Measurements from ENCODE around the gene PIERCE2.
"Not testable (repeated sequence)": the region's sequence is repeated elsewhere in the genome, so short reads cannot be mapped to it uniquely, and the experiment has no call there.

The PIERCE2 gene

GRCh38 chr15:55422089-55422488 lies 13.8 kb downstream of the PIERCE2 start:
- no peaks in the 10 kb centered on the region for H3K9me3 ChIP-seq (ENCODE audit: control insufficient read depth, low read length)
- no peak overlapping the region for H3K4me3 ChIP-seq (ENCODE audit: extremely low read depth, insufficient read depth, low read length, poor library complexity, severe bottlenecking)
- no peaks in the 10 kb centered on the region for H3K4me1 ChIP-seq (ENCODE audit: control insufficient read depth, insufficient read depth, low read length, poor library complexity, severe bottlenecking)
- 0% methylated on average over 1 of the region's 1 CpG for WGBS, 2 experiments (ENCODE audit: insufficient coverage in 2 of 2)
- no peak overlapping the region for H3K27ac ChIP-seq (ENCODE audit: low read depth, low read length, severe bottlenecking)
- no peaks in the 10 kb centered on the region for H3K36me3 ChIP-seq (ENCODE audit: control insufficient read depth, insufficient read depth, low read length)

- H3K36me3 ChIP-seq (ENCODE audit: control insufficient read depth, insufficient read depth, low read length): no peaks in the 10 kb centered on the region
- H3K27ac ChIP-seq (ENCODE audit: low read depth, low read length, severe bottlenecking): no peak overlapping the region
- H3K9me3 ChIP-seq (ENCODE audit: control insufficient read depth, low read length): no peaks in the 10 kb centered on the region
- H3K4me3 ChIP-seq (ENCODE audit: extremely low read depth, insufficient read depth, low read length, poor library complexity, severe bottlenecking): no peak overlapping the region
- WGBS, 2 experiments (ENCODE audit: insufficient coverage in 2 of 2): 17% methylated on average over 2 of the region's 6 CpGs; no CpG with 5 or more reads in 1 of the 2 experiments
- H3K4me1 ChIP-seq (ENCODE audit: control insufficient read depth, insufficient read depth, low read length, poor library complexity, severe bottlenecking): no peaks in the 10 kb centered on the region
Measured at GRCh38 chr15:55434989-55435825, 26.9 kb downstream of the PIERCE2 start.

DNA sequence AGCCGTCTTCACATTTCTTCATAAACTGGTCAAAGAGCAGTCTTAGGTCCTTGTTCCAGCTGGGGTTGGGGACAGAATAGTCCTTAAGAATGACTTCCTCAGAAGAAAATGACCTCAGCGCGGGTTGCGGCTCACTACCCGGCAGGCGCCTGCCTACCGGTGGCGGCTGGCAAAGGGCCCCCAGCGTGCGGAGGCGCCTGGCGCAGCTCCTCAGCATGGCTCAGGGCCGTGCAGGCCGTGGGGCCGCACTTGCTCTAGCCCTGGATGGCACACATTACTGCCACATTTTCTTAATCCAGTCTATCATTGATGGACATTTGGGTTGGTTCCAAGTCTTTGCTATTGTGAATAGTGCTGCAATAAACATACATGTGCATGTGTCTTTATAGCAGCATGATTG lies 34.8 kb downstream of the PIERCE2 start:
- H3K9me3 ChIP-seq (ENCODE audit: control insufficient read depth, low read length); H3K27ac ChIP-seq (ENCODE audit: low read depth, low read length, severe bottlenecking); H3K4me1 ChIP-seq (ENCODE audit: control insufficient read depth, insufficient read depth, low read length, poor library complexity, severe bottlenecking); H3K4me3 ChIP-seq (ENCODE audit: extremely low read depth, insufficient read depth, low read length, poor library complexity, severe bottlenecking); H3K36me3 ChIP-seq (ENCODE audit: control insufficient read depth, insufficient read depth, low read length): not testable (repeated sequence)
- WGBS, 2 experiments (ENCODE audit: insufficient coverage in 2 of 2): 90 to 92% methylated on average over 7 to 12 of the region's 15 CpGs

DNA sequence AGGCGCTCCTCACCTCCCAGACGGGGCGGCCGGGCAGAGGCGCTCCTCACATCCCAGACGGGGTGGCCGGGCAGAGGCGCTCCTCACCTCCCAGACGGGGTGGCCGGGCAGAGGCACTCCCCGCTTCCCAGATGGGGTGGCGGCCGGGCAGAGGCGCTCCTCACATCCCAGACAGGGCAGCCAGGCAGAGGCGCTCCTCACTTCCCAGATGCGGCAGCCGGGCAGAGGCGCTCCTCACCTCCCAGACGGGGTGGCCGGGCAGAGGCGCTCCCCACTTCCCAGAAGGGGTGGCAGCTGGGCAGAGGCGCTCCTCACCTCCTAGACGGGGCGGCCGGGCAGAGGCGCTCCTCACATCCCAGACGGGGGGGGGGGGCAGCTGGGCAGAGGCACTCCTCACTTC lies 37.6 kb downstream of the PIERCE2 start:
- H3K4me1 ChIP-seq (ENCODE audit: control insufficient read depth, insufficient read depth, low read length, poor library complexity, severe bottlenecking); H3K27ac ChIP-seq (ENCODE audit: low read depth, low read length, severe bottlenecking); H3K9me3 ChIP-seq (ENCODE audit: control insufficient read depth, low read length); H3K4me3 ChIP-seq (ENCODE audit: extremely low read depth, insufficient read depth, low read length, poor library complexity, severe bottlenecking); H3K36me3 ChIP-seq (ENCODE audit: control insufficient read depth, insufficient read depth, low read length): not testable (repeated sequence)
- WGBS, 2 experiments (ENCODE audit: insufficient coverage in 2 of 2): 100% methylated on average over 1 to 4 of the region's 27 CpGs

- H3K4me1 ChIP-seq (ENCODE audit: control insufficient read depth, insufficient read depth, low read length, poor library complexity, severe bottlenecking); H3K4me3 ChIP-seq (ENCODE audit: extremely low read depth, insufficient read depth, low read length, poor library complexity, severe bottlenecking); H3K9me3 ChIP-seq (ENCODE audit: control insufficient read depth, low read length); H3K36me3 ChIP-seq (ENCODE audit: control insufficient read depth, insufficient read depth, low read length); H3K27ac ChIP-seq (ENCODE audit: low read depth, low read length, severe bottlenecking): not testable (repeated sequence)
- 95 to 99% methylated on average over 19 to 26 of the region's 41 CpGs for WGBS, 2 experiments (ENCODE audit: insufficient coverage in 2 of 2)
Measured at GRCh38 chr15:55446379-55447029, 38.2 kb downstream of the PIERCE2 start.

DNA sequence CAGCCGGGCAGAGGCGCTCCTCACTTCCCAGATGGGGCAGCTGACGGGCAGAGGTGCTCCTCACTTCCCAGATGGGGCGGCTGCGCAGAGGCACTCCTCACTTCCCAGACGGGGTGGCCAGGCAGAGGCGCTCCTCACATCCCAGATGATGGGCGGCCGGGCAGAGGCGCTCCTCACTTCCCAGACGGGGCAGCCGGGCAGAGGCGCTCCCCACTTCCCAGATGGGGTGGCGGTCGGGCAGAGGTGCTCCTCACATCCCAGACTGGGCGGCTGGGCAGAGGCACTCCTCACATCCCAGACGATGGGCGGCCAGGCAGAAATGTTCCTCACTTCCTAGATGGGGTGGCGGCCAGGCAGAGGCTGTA lies 38.7 kb downstream of the PIERCE2 start:
- 67 to 97% methylated on average over 1 to 7 of the region's 19 CpGs for WGBS, 2 experiments (ENCODE audit: insufficient coverage in 2 of 2)
- H3K27ac ChIP-seq (ENCODE audit: low read depth, low read length, severe bottlenecking); H3K36me3 ChIP-seq (ENCODE audit: control insufficient read depth, insufficient read depth, low read length): not testable (repeated sequence)

GRCh38 chr15:55457401-55458022 lies 49.2 kb downstream of the PIERCE2 start:
- Histone ChIP-seq H3K4me1 (ENCODE audit: control insufficient read depth, insufficient read depth, low read length, poor library complexity, severe bottlenecking) (no peaks in the 10 kb centered on the region), H3K27ac (ENCODE audit: low read depth, low read length, severe bottlenecking) (no peak overlapping the region), H3K36me3 (ENCODE audit: control insufficient read depth, insufficient read depth, low read length) (no peaks in the 10 kb centered on the region), H3K9me3 (ENCODE audit: control insufficient read depth, low read length) (no peaks in the 10 kb centered on the region), H3K4me3 (ENCODE audit: extremely low read depth, insufficient read depth, low read length, poor library complexity, severe bottlenecking) (no peak overlapping the region)
- 78 to 93% methylated on average over 3 to 5 of the region's 5 CpGs for WGBS, 2 experiments (ENCODE audit: insufficient coverage in 2 of 2)

More for the DNA sequence above, 38.7 kb downstream of the PIERCE2 start:
- H3K4me3 ChIP-seq (ENCODE audit: extremely low read depth, insufficient read depth, low read length, poor library complexity, severe bottlenecking); H3K4me1 ChIP-seq (ENCODE audit: control insufficient read depth, insufficient read depth, low read length, poor library complexity, severe bottlenecking); H3K9me3 ChIP-seq (ENCODE audit: control insufficient read depth, low read length): not testable (repeated sequence)

- H3K4me3 ChIP-seq (ENCODE audit: extremely low read depth, insufficient read depth, low read length, poor library complexity, severe bottlenecking): no peak overlapping the region
- 95 to 100% methylated on average over 3 of the region's 4 CpGs for WGBS, 2 experiments (ENCODE audit: insufficient coverage in 2 of 2)
- H3K4me1 ChIP-seq (ENCODE audit: control insufficient read depth, insufficient read depth, low read length, poor library complexity, severe bottlenecking): no peaks in the 10 kb centered on the region
- H3K27ac ChIP-seq (ENCODE audit: low read depth, low read length, severe bottlenecking): no peak overlapping the region
- H3K9me3 ChIP-seq (ENCODE audit: control insufficient read depth, low read length): no peaks in the 10 kb centered on the region
- H3K36me3 ChIP-seq (ENCODE audit: control insufficient read depth, insufficient read depth, low read length): no peaks in the 10 kb centered on the region
Measured at GRCh38 chr15:55461447-55461846, 53.2 kb downstream of the PIERCE2 start.

GRCh38 chr15:55468321-55468720 lies 60.0 kb downstream of the PIERCE2 start:
- no peaks in the 10 kb centered on the region for H3K9me3 ChIP-seq (ENCODE audit: control insufficient read depth, low read length)
- no peak overlapping the region for H3K4me3 ChIP-seq (ENCODE audit: extremely low read depth, insufficient read depth, low read length, poor library complexity, severe bottlenecking)
- H3K4me1 ChIP-seq (ENCODE audit: control insufficient read depth, insufficient read depth, low read length, poor library complexity, severe bottlenecking): no peaks in the 10 kb centered on the region
- 100% methylated on average over 1 of the region's 2 CpGs; no CpG with 5 or more reads in 1 of the 2 experiments for WGBS, 2 experiments (ENCODE audit: insufficient coverage in 2 of 2)
- H3K36me3 ChIP-seq (ENCODE audit: control insufficient read depth, insufficient read depth, low read length): no peaks in the 10 kb centered on the region
- H3K27ac ChIP-seq (ENCODE audit: low read depth, low read length, severe bottlenecking): no peak overlapping the region

Data from mesodermal cell (in vitro differentiated cells).